ENCODE measurements around the gene WWOX. TPM values are rescaled to one million over a fixed set of nuclear protein-coding genes. Genes with fewer than 3 reads are reported as not detected.

The WWOX gene
- total RNA-seq, 1 experiment from 2014 or later: 28.3 TPM

- intact Hi-C loops (cut with micrococcal nuclease): loop anchor here (10.0 kb wide), 1 partner anchor 1476 kb away; the partner anchor contains the start of gene MAF
- no peak for DNase-seq
These were observed 29.5 kb downstream of the WWOX start for GRCh38 chr16:78128913-78129312.

GRCh38 chr16:78129349-78129748, 29.9 kb downstream of the WWOX start:
- H3K4me1 ChIP-seq (ENCODE audit: insufficient read depth, low read length): peaks cover 10% of the 10 kb centered on the region
- H4K20me1 ChIP-seq (ENCODE audit: low read length): no peaks in the 10 kb centered on the region
- no peaks in the 10 kb centered on the region for H3K9me2 ChIP-seq (replicated peaks; ENCODE audit: low read length)
- no peaks in the 10 kb centered on the region for H3K27me3 ChIP-seq (ENCODE audit: low read length)
- H3F3A ChIP-seq (ENCODE audit: low read length, unreplicated experiment): no peaks in the 10 kb centered on the region
- H3K27ac ChIP-seq (ENCODE audit: low read length): no peak overlapping the region
- no TSS peak for BruUV-seq (replicated peaks)
- DNase-seq: no peak
- CTCF ChIA-PET: no interaction called here
- H3K9me3 ChIP-seq (ENCODE audit: low read length): no peaks in the 10 kb centered on the region
- TF ChIP-seq EZH2 (IDR thresholded peaks at IDR 0.05; ENCODE audit: low read length, unreplicated experiment) (no peak), EZH2phosphoT487 (IDR thresholded peaks at IDR 0.05; ENCODE audit: borderline replicate concordance, low read length) (no peak), CTCF (conservative IDR thresholded peaks at IDR 0.05; ENCODE audit: low read depth, low read length) (no peak)
- no peaks in the 10 kb centered on the region; the same call in 1 of the 2 replicates for H3K36me3 ChIP-seq (ENCODE audit: low read depth, low read length)
- no peaks in the 10 kb centered on the region for H3K79me2 ChIP-seq (ENCODE audit: low read length)
- H3K4me2 ChIP-seq (ENCODE audit: low read length): no peak overlapping the region
- H3K4me3 ChIP-seq (ENCODE audit: low read length): no peak overlapping the region
- POLR2A ChIA-PET (ENCODE audit: unreplicated experiment): no interaction called here
- intact Hi-C loops (cut with micrococcal nuclease): loop anchor here (10.0 kb wide), 1 partner anchor 1475 kb away; the partner anchor contains the start of gene MAF
- ATAC-seq: no peak
- H3K9ac ChIP-seq (ENCODE audit: low read length): no peak overlapping the region
- no peak overlapping the region for H2AFZ ChIP-seq (ENCODE audit: low read length)

More at GRCh38 chr16:78128913-78129312, 29.5 kb downstream of the WWOX start:
- H3F3A ChIP-seq (ENCODE audit: low read length, unreplicated experiment): no peaks in the 10 kb centered on the region
- H3K4me2 ChIP-seq (ENCODE audit: low read length): no peak overlapping the region
- POLR2A ChIA-PET (ENCODE audit: unreplicated experiment): no interaction called here
- no peaks in the 10 kb centered on the region for H4K20me1 ChIP-seq (ENCODE audit: low read length)
- CTCF ChIA-PET: no interaction called here
- H3K9me3 ChIP-seq (ENCODE audit: low read length): no peaks in the 10 kb centered on the region
- no peak overlapping the region for H2AFZ ChIP-seq (ENCODE audit: low read length)
- ATAC-seq: no peak
- H3K4me1 ChIP-seq (ENCODE audit: insufficient read depth, low read length): peaks cover 6% of the 10 kb centered on the region
- no peaks in the 10 kb centered on the region for H3K9me2 ChIP-seq (replicated peaks; ENCODE audit: low read length)
- BruUV-seq (replicated peaks): no TSS peak
- H3K4me3 ChIP-seq (ENCODE audit: low read length): no peak overlapping the region
- no peaks in the 10 kb centered on the region for H3K27me3 ChIP-seq (ENCODE audit: low read length)
- no peak overlapping the region for H3K27ac ChIP-seq (ENCODE audit: low read length)
- H3K9ac ChIP-seq (ENCODE audit: low read length): no peak overlapping the region
- H3K36me3 ChIP-seq (ENCODE audit: low read depth, low read length): no peaks in the 10 kb centered on the region; the same call in 1 of the 2 replicates
- no peaks in the 10 kb centered on the region for H3K79me2 ChIP-seq (ENCODE audit: low read length)
- TF ChIP-seq EZH2 (IDR thresholded peaks at IDR 0.05; ENCODE audit: low read length, unreplicated experiment) (no peak), EZH2phosphoT487 (IDR thresholded peaks at IDR 0.05; ENCODE audit: borderline replicate concordance, low read length) (no peak), CTCF (conservative IDR thresholded peaks at IDR 0.05; ENCODE audit: low read depth, low read length) (no peak)

GRCh38 chr16:78130083-78130608, 30.7 kb downstream of the WWOX start:
- Histone ChIP-seq H3K4me2 (ENCODE audit: low read length) (no peak overlapping the region), H3K9ac (ENCODE audit: low read length) (no peak overlapping the region), H3K27ac (ENCODE audit: low read length) (no peak overlapping the region), H2AFZ (ENCODE audit: low read length) (no peak overlapping the region), H4K20me1 (ENCODE audit: low read length) (no peaks in the 10 kb centered on the region), H3K9me3 (ENCODE audit: low read length) (no peaks in the 10 kb centered on the region), H3F3A (ENCODE audit: low read length, unreplicated experiment) (no peaks in the 10 kb centered on the region), H3K9me2 (replicated peaks; ENCODE audit: low read length) (no peaks in the 10 kb centered on the region), H3K27me3 (ENCODE audit: low read length) (no peaks in the 10 kb centered on the region), H3K79me2 (ENCODE audit: low read length) (no peaks in the 10 kb centered on the region), H3K4me1 (ENCODE audit: insufficient read depth, low read length) (peaks cover 11% of the 10 kb centered on the region), H3K36me3 (ENCODE audit: low read depth, low read length) (no peaks in the 10 kb centered on the region; the same call in 1 of the 2 replicates), H3K4me3 (ENCODE audit: low read length) (no peak overlapping the region)
- TF ChIP-seq CTCF (conservative IDR thresholded peaks at IDR 0.05; ENCODE audit: low read depth, low read length) (no peak), EZH2phosphoT487 (IDR thresholded peaks at IDR 0.05; ENCODE audit: borderline replicate concordance, low read length) (no peak), EZH2 (IDR thresholded peaks at IDR 0.05; ENCODE audit: low read length, unreplicated experiment) (no peak)
- ChIA-PET CTCF (no interaction called here), POLR2A (ENCODE audit: unreplicated experiment) (no interaction called here)
- DNase-seq: no peak
- BruUV-seq (replicated peaks): no TSS peak
- intact Hi-C loops (cut with micrococcal nuclease): no loop called here
- ATAC-seq: no peak
